BLaER1 (cell line): Measurements from ENCODE around the gene TEDDM1.
"Not testable (repeated sequence)": the region's sequence is repeated elsewhere in the genome, so short reads cannot be mapped to it uniquely, and the experiment has no call there.

Experiments used
- H3K27ac ChIP-seq: shearing (Covaris generic); formaldehyde crosslinking; 2 replicates; pipeline ENCODE4 v1.8.1; 2022
- H3K27me3 ChIP-seq: shearing (Covaris generic); formaldehyde crosslinking; 2 replicates; pipeline ENCODE4 v1.8.1; 2022
- H3K36me3 ChIP-seq: shearing (Covaris generic); formaldehyde crosslinking; 2 replicates; pipeline ENCODE4 v1.8.1; 2022
- H3K4me1 ChIP-seq: shearing (Covaris generic); formaldehyde crosslinking; 2 replicates; pipeline ENCODE4 v1.8.1; 2022
- H3K4me2 ChIP-seq: shearing (Covaris generic); formaldehyde crosslinking; 2 replicates; pipeline ENCODE4 v1.8.1; 2022
- H3K4me3 ChIP-seq: shearing (Covaris generic); formaldehyde crosslinking; 2 replicates; pipeline ENCODE4 v1.8.1; 2022
- H3K9ac ChIP-seq: shearing (Covaris generic); formaldehyde crosslinking; 2 replicates; pipeline ENCODE4 v1.8.1; 2022
- H3K9me3 ChIP-seq: shearing (Covaris generic); formaldehyde crosslinking; 2 replicates; pipeline ENCODE4 v1.8.1; 2022
- H4K20me1 ChIP-seq: shearing (Covaris generic); formaldehyde crosslinking; 2 replicates; pipeline ENCODE4 v1.8.1; 2022
- Cebpa-rat ChIP-seq: shearing (Covaris generic); IDR thresholded peaks from 2 replicates; pipeline ENCODE4 v1.8.1; 2022

TEDDM1 gene, protein sequence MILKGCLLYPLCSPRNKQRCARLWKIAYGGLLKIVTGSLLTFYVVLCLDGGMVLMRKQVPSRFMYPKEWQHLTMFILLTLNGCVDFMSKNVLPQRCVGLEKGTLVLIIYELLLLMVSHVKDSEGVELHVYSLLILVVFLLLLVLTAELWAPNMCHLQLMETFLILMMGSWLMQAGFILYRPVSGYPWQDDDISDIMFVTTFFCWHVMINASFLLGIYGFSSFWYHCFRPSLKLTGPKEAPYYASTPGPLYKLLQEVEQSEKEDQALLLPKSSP

DNA sequence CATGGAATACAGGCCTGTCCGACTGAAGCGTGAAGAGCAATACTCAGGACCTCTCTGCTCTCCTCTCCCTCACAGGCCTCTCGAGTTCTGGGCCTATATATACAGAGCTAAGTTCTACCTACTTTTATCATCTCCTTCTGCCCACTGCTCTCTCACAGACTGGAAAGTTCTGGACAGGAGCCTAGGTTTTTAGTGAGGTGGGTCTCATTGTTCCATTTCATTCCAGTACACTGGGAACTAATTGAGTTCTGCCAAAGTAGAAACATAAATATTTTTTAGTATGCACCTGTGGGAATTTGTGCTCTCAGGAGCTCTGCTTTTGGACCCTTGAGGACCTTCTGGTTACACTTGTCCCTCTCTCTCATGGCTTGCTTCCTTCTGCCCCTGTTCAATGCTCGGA is at the start of gene TEDDM1:
TEDDM1 (minus strand) TSS at position 101 of the 400 bp plus-strand sequence. CDS start 182 bp downstream, outside the sequence.
- no peak within 1 kb of the TSS for H3K4me2 ChIP-seq
- TF ChIP-seq Cebpa-rat = no peak

DNA sequence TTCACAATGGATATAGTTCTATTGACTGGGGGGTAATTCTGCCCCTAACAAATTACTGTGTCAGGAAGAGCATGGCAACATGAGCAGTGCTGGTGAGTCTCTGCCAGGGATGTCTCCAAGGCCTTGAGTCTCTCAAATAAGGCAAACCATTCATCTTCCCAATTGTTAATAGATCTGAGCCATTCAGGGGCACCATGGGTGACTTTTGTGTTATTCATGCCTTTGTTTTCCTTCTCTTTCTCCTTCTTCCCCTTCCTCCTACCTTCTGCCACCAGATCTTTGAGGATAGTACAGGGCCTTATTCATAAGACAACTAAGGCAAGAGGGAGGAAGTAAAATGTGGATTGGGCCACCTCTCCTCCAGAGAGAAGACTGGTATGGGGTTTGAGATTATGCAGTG is 49.6 kb upstream of the TEDDM1 start, which contains the start of gene RGSL1:
RGSL1 (plus strand) TSS at position 60 of the 400 bp plus-strand sequence; CDS start at position 80, 20 bp downstream.
- Histone ChIP-seq H3K9me3 (no peaks in the 10 kb centered on the region), H3K27me3 (no peaks in the 10 kb centered on the region)
- TF ChIP-seq Cebpa-rat = no peak

More for the DNA sequence above, at the start of gene TEDDM1:
- H3K9ac ChIP-seq = no peak within 1 kb of the TSS
- no peaks in the 10 kb centered on the region for H3K36me3 ChIP-seq
- H3K4me1 ChIP-seq = peaks cover 13% of the 10 kb centered on the region
- H3K4me3 ChIP-seq = no peak within 1 kb of the TSS
- no peaks in the 10 kb centered on the region for H4K20me1 ChIP-seq
- H3K27me3 ChIP-seq = no peaks in the 10 kb centered on the region
- peaks cover 3% of the 10 kb centered on the region; the same call in 1 of the 2 replicates for H3K9me3 ChIP-seq
- H3K27ac ChIP-seq = no peak within 1 kb of the TSS

DNA sequence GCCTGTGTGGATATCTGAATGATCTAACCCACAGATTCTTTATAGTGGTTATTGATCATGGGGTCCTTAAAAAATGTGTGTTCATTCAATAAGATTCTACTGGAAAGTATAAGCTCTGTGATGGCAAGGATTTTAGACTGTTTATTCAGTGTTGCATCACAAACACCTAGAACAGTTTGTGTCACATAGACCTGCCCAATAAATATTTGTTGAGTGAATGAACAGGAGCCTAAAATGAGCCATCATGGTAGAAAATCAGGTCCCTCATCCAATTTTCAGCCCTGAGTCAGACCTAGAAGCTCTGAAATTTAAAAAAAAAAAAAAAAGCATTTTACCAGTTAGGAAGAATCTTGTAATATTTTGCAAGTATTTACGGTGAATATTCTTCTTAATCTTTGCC is 47.2 kb upstream of the TEDDM1 start:
- Histone ChIP-seq H3K9me3 (no peaks in the 10 kb centered on the region), H4K20me1 (no peaks in the 10 kb centered on the region), H3K9ac (no peak overlapping the region), H3K4me3 (no peak overlapping the region), H3K36me3 (no peaks in the 10 kb centered on the region), H3K27me3 (no peaks in the 10 kb centered on the region), H3K27ac (no peak overlapping the region), H3K4me1 (peaks cover 22% of the 10 kb centered on the region), H3K4me2 (no peak overlapping the region)
- TF ChIP-seq Cebpa-rat = no peak

More for the DNA sequence above, 49.6 kb upstream of the TEDDM1 start, which contains the start of gene RGSL1:
- no peak within 1 kb of the TSS for H3K4me2 ChIP-seq
- H3K4me1 ChIP-seq = peaks cover 14% of the 10 kb centered on the region
- H3K36me3 ChIP-seq = no peaks in the 10 kb centered on the region
- H3K9ac ChIP-seq = no peak within 1 kb of the TSS
- H3K27ac ChIP-seq = no peak within 1 kb of the TSS
- no peaks in the 10 kb centered on the region for H4K20me1 ChIP-seq
- no peak within 1 kb of the TSS for H3K4me3 ChIP-seq

DNA sequence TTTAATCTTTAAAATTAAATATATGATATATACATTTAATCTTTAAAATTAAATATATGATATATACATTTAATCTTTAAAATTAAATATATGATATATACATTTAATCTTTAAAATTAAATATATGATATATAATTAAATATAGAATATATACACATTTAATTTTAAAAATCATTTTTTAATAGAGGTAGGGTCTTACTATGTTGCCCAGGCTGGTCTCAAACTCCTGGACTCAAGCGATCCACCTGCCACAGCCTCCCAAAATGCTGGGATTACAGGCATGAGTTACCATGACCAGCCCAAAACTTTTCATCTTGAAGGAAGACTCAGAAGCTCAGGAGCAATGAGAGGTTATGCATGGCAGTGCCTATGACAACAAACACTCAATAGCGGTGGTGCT is 46.7 kb upstream of the TEDDM1 start:
- not testable (repeated sequence) for H3K4me2 ChIP-seq, H3K36me3 ChIP-seq, H3K27ac ChIP-seq, H3K27me3 ChIP-seq, H4K20me1 ChIP-seq, H3K9ac ChIP-seq, H3K9me3 ChIP-seq, H3K4me3 ChIP-seq
- H3K4me1 ChIP-seq = peaks cover 26% of the 10 kb centered on the region

DNA sequence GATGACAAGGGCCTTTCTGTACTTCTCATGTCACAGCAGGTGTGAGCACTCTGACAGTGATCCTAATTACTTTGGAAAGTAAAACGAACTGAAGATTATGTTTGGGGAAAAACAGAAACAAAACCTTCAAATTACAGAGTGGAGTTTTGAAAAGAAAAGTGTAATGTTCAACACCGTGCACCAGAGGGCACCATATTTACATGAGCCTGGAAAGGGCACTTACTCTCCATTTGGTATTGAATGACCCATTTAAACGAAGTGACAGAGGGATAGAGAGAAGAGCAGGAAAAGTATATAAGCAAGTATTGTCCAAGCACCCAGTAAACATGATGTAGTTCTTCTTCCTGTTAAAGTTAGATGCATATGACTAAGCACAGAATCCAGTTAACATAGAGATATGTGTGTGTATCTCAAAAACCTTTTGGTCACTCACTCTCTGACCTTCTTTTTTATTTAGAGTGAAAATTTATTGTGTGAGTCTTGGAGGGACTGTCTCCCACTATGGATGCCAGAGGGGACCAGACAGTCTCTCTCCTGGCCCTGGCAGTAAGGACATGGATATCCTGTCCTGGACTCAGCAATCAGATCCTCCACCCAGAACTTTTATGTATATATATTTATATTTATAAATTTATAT is 45.7 kb upstream of the TEDDM1 start:
- peak overlapping the region; percentile 43 for H3K4me2 ChIP-seq
- no peaks in the 10 kb centered on the region for H3K27me3 ChIP-seq
- TF ChIP-seq Cebpa-rat = no peak
- H3K27ac ChIP-seq = peak overlapping the region; percentile 43; the same call in 1 of the 2 replicates
- H3K4me1 ChIP-seq = peaks cover 35% of the 10 kb centered on the region
- H3K9ac ChIP-seq = 0 out of 2 replicates have a peak overlapping the region, but pooled peaks have one; percentile 55
- H3K36me3 ChIP-seq = no peaks in the 10 kb centered on the region
- H3K9me3 ChIP-seq = no peaks in the 10 kb centered on the region
- H3K4me3 ChIP-seq = no peak overlapping the region
- no peaks in the 10 kb centered on the region for H4K20me1 ChIP-seq

DNA sequence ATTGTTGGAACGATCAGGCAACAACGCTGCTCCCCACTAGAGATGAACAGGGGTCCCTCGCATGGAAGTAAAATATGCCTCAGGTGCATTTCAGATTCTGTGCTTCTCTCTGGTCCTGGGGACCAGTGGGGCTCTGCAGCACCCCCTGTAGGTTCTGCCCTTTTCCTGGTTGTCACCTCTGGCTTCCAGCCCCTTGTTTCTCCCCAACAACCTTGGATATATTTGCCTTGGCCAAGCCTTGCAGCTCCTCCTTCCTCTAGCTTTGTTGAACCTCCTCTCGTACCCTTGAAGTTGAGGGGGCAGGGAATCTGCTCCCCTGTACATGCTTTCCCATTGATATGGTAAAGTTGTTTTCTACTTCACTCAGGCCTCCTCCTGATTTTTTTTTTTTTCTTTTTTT is 44.0 kb upstream of the TEDDM1 start:
- peaks cover 11% of the 10 kb centered on the region; the same call in 1 of the 2 replicates for H3K9me3 ChIP-seq
- no peak overlapping the region for H3K9ac ChIP-seq
- H3K4me1 ChIP-seq = peaks cover 40% of the 10 kb centered on the region
- no peaks in the 10 kb centered on the region for H3K27me3 ChIP-seq
- H3K27ac ChIP-seq = no peak overlapping the region
- no peaks in the 10 kb centered on the region for H4K20me1 ChIP-seq
- H3K4me3 ChIP-seq = no peak overlapping the region
- TF ChIP-seq Cebpa-rat = no peak
- peak overlapping the region; percentile 43; the same call in 1 of the 2 replicates for H3K4me2 ChIP-seq
- H3K36me3 ChIP-seq = no peaks in the 10 kb centered on the region

DNA sequence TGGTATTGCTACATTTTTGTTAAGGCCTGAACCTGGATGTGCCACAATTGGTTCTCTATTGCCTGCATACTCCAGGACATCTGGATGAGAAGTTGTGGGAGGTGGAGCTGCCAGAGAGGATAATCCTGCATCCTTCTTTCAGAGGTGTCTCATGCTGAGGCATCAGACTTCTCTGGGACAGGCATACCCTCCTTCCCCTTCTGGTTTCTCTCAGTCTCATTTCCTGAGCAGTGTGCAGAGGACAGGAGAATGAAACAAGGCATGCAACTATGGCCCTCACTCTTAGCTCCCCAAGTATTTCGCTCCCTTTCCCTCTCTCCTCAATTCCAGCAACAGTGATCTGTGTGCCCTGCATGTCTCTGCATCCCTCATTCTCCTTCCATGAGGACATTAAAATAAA is 41.9 kb upstream of the TEDDM1 start:
- Histone ChIP-seq H3K4me3 (no peak overlapping the region), H3K4me2 (no peak overlapping the region), H3K4me1 (peaks cover 40% of the 10 kb centered on the region), H3K9ac (no peak overlapping the region), H3K9me3 (peaks cover 23% of the 10 kb centered on the region; the same call in 1 of the 2 replicates), H3K27me3 (no peaks in the 10 kb centered on the region), H4K20me1 (no peaks in the 10 kb centered on the region), H3K36me3 (no peaks in the 10 kb centered on the region), H3K27ac (no peak overlapping the region)
- TF ChIP-seq Cebpa-rat = no peak

DNA sequence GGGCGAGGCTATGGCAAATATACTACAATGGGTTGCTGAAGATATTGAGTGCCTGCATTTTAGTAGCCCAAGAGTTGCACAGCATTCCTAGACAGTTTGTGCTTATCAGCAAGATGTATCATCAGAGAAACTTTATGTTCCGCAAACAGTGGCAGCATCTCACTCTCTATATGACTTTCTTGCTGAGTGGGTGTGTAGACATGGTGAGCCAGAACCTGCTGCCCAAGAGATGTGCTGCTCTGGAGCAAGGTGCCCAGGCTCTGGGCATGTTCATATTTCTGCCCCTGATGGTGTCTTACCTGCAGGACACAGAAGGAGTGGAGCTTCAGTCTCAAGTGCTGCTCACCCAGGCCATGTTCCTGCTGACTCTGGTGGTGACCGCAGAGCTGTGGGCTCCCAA is 41.3 kb upstream of the TEDDM1 start:
- H3K4me2 ChIP-seq = peak overlapping the region; percentile 58
- H3K4me3 ChIP-seq = no peak overlapping the region
- H3K36me3 ChIP-seq = no peaks in the 10 kb centered on the region
- H3K27ac ChIP-seq = no peak overlapping the region
- peaks cover 40% of the 10 kb centered on the region for H3K4me1 ChIP-seq
- no peaks in the 10 kb centered on the region for H3K27me3 ChIP-seq
- no peak for TF ChIP-seq Cebpa-rat
- peaks cover 23% of the 10 kb centered on the region; the same call in 1 of the 2 replicates for H3K9me3 ChIP-seq
- H4K20me1 ChIP-seq = no peaks in the 10 kb centered on the region
- H3K9ac ChIP-seq = no peak overlapping the region

DNA sequence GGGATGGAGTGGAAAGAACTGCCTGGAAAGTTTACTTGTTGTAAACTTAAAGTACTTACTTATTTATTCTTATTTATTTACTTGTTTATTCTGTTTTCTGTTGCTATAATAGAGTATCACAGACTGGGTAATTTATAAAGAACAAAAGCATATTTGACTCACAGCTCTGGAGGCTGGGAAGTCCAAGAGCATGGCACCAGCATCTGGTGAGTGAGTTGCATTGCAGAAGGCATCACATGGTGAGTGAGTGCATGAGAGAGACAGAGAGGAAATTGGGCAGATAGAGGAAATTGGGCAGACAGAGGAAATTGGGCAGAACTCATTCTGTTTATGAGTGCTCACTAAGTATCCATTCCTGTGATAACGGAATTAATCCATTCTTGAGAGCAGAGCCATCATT is 37.9 kb upstream of the TEDDM1 start:
- H3K4me3 ChIP-seq = no peak overlapping the region
- H3K9me3 ChIP-seq = peaks cover 23% of the 10 kb centered on the region; the same call in 1 of the 2 replicates

DNA sequence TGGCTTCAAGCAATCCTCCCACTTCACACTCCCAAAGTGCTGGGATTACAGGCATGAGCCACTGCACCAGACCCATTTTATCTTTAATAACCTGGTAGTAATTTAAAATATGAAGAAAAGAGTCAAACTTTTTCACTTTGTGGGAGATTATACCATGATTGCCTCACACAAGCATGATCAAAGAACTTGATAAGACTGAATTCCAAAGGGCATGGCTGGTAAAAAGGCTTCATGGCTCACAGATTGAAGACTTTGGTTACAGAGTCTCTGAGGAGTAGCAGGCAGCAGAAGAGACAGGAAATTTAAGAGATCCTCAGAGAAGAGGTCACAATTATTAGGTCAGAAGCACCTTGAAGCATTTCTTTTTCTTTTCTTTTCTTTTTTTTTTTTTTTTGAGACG is 33.1 kb upstream of the TEDDM1 start:
- Histone ChIP-seq H3K27me3 (no peaks in the 10 kb centered on the region), H3K36me3 (no peaks in the 10 kb centered on the region), H3K4me3 (no peak overlapping the region), H3K27ac (no peak overlapping the region), H3K9ac (no peak overlapping the region), H3K4me2 (no peak overlapping the region), H3K9me3 (peaks cover 8% of the 10 kb centered on the region; the same call in 1 of the 2 replicates), H3K4me1 (peaks cover 25% of the 10 kb centered on the region), H4K20me1 (no peaks in the 10 kb centered on the region)
- TF ChIP-seq Cebpa-rat = no peak

More for the DNA sequence above, 37.9 kb upstream of the TEDDM1 start:
- Histone ChIP-seq H3K36me3 (no peaks in the 10 kb centered on the region), H3K9ac (no peak overlapping the region), H3K27ac (no peak overlapping the region), H4K20me1 (no peaks in the 10 kb centered on the region), H3K27me3 (no peaks in the 10 kb centered on the region), H3K4me1 (peaks cover 24% of the 10 kb centered on the region), H3K4me2 (no peak overlapping the region)
- no peak for TF ChIP-seq Cebpa-rat
